ENCODE data around the gene STK17B.
A peak's percentile ranks its signal among the peaks of the same experiment; 100 is the strongest.

STK17B gene

GRCh38 chr2:196153480-196153879 lies 17.9 kb downstream of the STK17B start:
- no peak for DNase-seq

DNA sequence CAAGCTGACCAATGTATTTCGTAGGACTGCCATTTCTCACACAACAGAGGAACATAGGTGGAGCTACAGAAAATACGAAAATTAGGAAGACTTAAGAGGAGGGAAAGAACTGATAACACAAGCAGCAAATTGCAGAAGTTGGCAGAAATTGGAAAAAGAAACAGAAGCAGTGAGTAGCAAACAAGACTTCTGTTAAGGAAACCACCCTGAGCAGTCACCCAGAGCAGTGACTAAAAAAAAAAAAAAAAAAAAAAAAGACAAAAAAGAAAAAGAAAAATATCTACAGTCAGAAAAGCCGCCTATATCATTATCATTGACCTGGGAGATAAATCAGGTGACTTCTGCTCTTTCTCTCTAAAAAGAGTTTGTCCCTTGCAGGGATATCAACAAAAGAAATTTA lies 21.4 kb downstream of the STK17B start:
- DNase-seq, result no peak

DNA sequence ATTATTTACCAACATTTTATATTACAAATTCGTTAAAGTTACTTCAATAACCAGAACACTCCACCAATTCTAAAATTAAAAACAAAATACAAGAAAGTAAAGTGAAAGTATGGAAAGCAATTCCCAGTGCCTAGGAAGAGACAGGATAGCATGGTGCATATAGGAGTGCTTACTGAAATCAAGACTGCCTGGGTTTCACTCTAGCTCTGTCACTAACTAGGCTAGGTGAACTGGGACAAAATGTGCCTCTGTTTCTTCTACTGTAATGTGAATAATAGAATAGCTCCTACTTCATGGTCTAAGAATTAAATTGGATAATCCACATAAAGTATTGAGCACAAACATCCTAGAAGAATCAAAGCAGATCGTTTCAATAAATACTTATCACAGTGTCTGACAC lies 22.6 kb downstream of the STK17B start:
- DNase-seq, result no peak

- no peak for DNase-seq
These were observed 26.1 kb downstream of the STK17B start for GRCh38 chr2:196145256-196145655.

GRCh38 chr2:196144513-196145126 lies 26.8 kb downstream of the STK17B start:
- DNase-seq, result no peak

GRCh38 chr2:196143730-196144131 lies 27.6 kb downstream of the STK17B start:
- no peak for DNase-seq

DNA sequence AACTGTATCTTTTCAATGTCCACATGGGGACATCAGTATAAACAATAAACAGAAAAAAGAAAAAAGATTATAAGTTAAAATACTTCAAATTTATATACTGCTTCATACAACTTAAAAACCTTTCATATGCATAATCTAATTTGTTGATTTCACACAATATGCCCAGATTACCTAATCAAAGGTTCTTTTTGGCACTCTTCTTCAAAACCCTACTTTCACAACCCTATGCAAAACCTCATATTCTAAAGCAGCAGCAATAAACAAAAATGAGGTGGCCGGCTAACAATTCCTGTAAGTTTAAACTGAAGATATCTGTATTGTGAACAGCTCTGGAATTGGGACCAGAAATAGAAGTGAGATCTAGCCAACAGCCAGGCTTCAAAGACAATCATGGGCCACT lies 28.6 kb downstream of the STK17B start:
- no peak for DNase-seq

GRCh38 chr2:196140213-196140612 lies 31.2 kb downstream of the STK17B start:
- DNase-seq, result no peak

DNA sequence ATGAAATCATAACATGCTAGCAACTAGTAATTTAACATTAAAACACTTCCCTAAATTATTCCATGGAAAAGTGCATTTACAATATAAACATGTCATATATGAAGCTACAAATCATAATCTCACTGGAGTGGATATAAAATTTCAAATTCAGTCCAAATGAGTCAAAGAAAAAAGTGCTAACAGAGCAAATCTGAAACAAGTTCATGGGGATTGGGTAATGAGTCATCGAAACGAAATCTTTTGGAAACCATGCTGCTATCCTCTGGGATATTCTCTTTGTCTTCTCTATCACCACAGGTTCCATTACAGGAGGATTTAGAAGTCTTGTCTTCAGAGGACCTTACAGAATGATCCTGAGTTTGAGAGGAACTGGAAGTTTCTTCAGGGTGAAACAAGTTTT lies 34.1 kb downstream of the STK17B start:
- no peak for DNase-seq

- DNase-seq, result no peak
These were observed 35.2 kb downstream of the STK17B start for GRCh38 chr2:196136151-196136550.

DNA sequence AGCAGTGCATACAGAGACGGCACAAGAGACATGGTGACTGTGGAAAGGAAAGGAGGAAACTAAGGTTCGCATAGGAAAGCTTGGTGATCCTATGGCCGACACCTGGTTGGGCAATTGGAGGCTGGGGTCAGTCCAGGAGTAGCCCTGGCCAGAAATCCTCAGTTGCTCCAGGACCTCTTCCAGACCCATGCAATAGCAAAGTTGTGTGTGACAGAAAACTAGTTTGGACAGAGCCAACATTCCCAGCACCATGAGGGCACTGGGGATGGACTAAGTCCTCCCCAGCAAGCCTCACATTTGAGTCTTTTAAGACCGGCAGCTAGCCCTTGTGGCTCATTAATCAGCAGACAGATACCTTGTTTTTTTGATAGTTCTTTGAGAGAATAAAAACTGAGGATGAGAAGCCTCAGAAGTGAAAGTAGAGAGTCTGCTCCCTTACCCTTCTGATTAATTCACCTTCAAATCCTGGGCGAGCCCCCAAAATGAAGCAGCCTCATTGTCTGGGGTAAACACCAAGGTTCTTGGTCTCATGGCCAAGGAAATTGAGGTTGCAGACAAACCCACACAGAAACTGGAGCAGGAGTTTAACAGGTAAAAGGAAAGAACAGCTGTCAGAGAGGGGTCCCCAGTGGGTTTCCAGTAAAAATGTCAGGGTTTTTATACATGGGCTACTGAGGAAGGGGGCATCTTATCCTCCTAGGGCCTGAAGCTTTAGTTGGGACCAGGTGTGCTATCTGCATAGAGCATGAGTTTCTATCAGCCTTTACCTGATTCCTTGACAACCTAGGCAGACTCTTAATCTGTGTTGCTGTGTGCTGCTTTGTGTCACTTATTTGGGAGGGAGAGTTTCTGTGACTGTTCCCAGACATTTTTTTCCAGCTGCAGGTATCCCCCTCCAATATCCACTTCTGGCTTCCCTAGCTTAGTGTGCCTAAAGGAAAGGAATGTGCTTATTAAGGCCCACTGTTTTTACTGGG lies 39.1 kb downstream of the STK17B start:
- peak; percentile 57 for DNase-seq

DNA sequence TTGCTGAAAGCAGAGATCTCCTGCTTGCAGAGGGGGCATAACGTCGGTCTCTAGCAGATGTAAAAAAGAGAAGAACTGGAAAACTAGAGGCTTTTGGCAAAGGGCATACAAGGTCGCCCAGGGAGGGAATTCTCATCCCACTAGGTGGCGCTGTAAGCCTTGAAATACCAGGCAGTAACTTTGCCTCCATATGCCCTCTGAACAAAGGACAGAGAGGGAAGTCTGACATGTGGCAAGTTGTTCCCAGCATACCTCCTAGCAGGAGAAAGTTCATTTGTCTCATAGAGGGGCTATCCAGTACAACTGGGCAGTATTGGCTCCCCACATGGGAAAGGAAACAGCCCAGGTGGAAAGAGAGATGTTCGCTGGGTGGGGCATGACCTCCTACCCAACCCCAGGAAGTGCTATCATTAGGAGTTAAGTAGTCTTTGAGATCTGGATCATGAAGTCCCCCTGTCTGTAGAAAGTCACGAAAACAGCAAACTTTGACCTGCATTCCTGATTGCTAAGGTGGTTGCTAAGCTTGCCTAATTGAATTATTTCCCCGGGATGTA lies 39.9 kb downstream of the STK17B start:
- DNase-seq, result peak; percentile 64

DNA sequence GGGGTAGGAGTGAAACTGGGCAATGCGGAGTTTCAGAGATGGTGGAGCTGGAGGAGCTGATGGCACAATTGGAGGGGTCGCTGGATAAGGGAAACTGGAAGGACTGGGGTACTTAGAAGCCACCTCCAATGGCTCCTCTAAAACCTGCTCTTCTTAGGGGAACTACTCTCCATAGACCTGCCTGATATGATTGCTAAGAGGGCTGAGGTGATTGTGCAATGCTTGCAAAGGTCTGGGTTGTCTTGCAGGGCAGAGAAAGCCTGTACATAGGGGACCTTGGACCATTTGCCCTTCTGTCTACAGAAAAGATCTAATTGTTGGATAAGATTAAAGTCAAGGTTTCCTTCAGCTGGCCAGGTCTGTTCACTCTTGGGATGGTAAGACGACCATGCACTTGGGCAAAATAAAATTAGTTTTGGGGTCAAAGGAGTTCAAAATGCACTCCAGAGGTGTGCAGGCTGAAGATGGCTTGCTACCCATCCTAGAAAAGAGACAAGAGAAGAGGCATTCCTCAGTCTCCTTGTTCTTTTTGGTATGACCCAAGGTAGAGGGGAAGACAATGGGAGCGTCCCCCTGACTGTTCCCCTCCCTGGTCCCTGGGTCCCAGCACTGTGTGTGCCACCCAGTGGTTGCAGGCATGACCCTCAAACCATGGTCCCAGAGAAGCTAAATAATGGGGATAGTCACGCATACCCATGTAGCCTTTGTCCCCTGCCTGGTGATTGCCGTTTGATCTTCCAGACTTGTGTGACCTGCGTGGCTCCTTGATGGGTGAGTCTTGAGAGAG lies 41.1 kb downstream of the STK17B start:
- DNase-seq, result no peak

- no peak for DNase-seq
These were observed 42.6 kb downstream of the STK17B start for GRCh38 chr2:196128749-196129148.

GRCh38 chr2:196125596-196125995 lies 45.8 kb downstream of the STK17B start:
- no peak for DNase-seq

- DNase-seq, result no peak
These were observed 47.6 kb downstream of the STK17B start for GRCh38 chr2:196123679-196124373.

DNA sequence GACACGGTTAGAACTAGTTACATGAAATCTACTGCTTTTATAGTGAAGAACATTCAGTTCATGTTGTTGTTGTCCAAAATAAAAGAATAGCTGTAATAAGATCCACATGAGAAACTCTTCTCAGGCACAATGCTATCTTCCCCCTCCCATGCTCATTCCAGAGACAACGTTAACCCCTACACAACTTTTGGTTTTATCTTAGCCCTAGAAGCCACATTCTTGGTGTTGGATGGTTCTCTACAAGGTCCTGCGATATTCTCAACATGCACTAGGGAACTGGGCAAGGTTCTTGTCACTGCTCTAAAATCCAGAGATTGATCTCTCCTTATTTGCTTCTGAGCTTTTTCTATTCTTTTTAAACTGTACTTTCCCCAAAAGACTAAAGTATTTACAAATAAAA lies 51.5 kb downstream of the STK17B start:
- no peak for DNase-seq

GRCh38 chr2:196117214-196117705 lies 54.1 kb downstream of the STK17B start:
- DNase-seq, result no peak

GRCh38 chr2:196113061-196113974 lies 58.1 kb downstream of the STK17B start:
- DNase-seq, result no peak

DNA sequence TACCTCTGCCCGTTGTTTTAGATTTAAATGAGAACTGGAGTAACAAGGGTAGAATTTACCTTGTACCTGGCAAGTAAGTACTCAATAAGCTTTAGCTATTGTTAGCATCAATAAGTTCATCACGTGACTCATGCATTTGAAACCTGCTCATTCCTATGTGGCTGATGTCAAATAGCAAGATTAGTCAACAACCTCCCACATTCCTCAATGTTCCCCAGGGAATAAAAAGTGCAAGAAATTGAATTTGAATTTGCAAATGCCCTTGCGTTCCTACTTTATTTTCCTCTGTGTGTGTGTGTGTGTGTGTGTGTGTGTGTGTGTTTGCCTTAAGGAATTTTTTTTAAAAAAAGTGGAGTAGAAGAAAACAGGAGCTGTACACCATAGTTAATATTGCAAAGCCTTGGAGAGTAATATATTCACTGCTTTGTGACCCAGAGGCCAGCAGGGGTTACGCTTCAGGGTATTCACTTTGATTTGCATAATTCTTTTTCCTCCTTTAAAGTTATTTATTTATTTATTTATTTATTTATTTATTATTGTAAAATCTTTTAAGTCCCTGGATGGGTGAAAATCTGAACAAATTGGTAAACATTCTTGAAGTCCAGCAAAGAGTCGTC lies 58.9 kb downstream of the STK17B start:
- DNase-seq, result no peak

DNA sequence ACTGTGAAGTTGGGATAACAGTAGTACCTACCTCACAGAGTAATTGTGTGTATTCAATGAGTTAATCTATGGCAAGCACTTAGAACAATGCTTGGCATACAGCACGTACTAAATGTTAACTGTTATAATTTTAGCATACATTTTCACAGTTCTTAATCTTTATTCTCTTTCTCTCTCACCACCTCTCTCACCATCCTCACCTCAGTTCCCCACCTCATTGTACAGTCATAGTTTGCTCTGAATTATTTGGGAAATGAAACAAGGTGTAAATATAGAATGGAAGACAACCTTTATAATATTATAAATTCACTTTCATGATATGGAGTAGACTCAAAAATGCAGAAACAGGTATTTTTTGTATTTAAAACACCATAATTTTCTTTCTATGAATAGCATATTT lies 62.8 kb downstream of the STK17B start:
- DNase-seq, result no peak
